ENCODE measurements around the gene TBKBP1. TPM values are rescaled to one million over a fixed set of nuclear protein-coding genes. Genes with fewer than 3 reads are reported as not detected.
A peak's percentile ranks its signal among the peaks of the same experiment; 100 is the strongest.

Gene TBKBP1
- total and polyA plus RNA-seq, 9 of the 15 experiments (the other 6 are each of a cell fraction or from before 2014, with no cell fraction given) = 0.03 to 15.6 (median 6.8) TPM

DNA sequence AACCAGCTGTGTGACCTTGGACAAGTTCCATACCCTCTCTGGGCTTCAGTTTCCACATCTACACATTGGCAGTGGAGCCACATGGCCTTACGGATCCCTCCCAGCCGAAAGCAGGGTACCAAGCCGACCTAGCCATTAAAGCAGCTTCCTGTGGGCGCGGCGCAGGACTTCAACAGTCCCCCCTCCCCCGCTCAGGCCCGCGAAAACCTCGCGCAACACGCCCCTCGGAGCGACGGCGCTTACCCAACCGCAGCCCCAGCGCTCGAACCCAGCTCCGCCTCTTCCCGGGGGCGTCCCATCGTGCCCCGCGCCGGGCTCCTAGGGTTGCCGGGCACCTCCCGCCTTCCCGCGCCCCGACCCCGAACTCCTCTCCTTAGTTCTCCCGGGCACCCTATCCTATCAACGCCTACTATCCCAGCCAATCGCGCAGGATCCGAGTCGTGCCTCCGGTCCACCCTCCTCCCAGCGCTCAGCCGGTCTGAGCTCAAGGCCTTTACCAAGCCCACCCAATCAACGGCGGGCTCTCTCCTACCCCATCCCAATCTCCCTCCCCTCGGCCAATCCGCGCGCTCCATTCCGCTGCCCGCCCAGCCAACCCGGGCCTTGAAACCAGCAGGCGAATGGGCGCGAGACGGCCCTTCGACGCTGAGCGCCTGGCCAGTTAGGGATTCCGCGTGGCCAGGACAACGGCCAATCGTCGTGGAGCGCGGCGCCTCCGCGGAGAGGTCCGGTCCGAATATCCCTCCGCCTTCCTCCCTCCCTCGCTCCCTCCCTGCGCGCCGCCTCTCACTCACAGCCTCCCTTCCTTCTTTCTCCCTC, 44.6 kb upstream of the TBKBP1 start, which contains the start of gene KPNB1 (continued):
- peak; percentile 98 for TF ChIP-seq ZFP36 (IDR thresholded peaks at IDR 0.05; ENCODE audit: low read depth, low read length, partially characterized antibody)
- TF ChIP-seq, protein P1, sequence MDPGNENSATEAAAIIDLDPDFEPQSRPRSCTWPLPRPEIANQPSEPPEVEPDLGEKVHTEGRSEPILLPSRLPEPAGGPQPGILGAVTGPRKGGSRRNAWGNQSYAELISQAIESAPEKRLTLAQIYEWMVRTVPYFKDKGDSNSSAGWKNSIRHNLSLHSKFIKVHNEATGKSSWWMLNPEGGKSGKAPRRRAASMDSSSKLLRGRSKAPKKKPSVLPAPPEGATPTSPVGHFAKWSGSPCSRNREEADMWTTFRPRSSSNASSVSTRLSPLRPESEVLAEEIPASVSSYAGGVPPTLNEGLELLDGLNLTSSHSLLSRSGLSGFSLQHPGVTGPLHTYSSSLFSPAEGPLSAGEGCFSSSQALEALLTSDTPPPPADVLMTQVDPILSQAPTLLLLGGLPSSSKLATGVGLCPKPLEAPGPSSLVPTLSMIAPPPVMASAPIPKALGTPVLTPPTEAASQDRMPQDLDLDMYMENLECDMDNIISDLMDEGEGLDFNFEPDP (CRISPR knock-in tag; IDR thresholded peaks at IDR 0.05) = no peak
- TF ChIP-seq ZBTB8A (IDR thresholded peaks at IDR 0.05; ENCODE audit: partially characterized antibody) = no peak
- no peak for TF ChIP-seq U2AF1 (optimal IDR thresholded peaks at IDR 0.05; ENCODE audit: low read depth, low read length)
- TF ChIP-seq, protein P2, sequence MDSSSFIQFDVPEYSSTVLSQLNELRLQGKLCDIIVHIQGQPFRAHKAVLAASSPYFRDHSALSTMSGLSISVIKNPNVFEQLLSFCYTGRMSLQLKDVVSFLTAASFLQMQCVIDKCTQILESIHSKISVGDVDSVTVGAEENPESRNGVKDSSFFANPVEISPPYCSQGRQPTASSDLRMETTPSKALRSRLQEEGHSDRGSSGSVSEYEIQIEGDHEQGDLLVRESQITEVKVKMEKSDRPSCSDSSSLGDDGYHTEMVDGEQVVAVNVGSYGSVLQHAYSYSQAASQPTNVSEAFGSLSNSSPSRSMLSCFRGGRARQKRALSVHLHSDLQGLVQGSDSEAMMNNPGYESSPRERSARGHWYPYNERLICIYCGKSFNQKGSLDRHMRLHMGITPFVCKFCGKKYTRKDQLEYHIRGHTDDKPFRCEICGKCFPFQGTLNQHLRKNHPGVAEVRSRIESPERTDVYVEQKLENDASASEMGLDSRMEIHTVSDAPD (CRISPR knock-in tag; IDR thresholded peaks at IDR 0.05) = no peak
- TF ChIP-seq CEBPB (tag; IDR thresholded peaks at IDR 0.05) = peak; percentile 85
- TF ChIP-seq BCL6 (CRISPR knock-in tag; IDR thresholded peaks at IDR 0.05) = no peak
- TF ChIP-seq ZNF57 (CRISPR knock-in tag; IDR thresholded peaks at IDR 0.05) = no peak
- no peak for TF ChIP-seq HSF4 (CRISPR knock-in tag; IDR thresholded peaks at IDR 0.05; ENCODE audit: borderline replicate concordance)
- TF ChIP-seq, protein P3, sequence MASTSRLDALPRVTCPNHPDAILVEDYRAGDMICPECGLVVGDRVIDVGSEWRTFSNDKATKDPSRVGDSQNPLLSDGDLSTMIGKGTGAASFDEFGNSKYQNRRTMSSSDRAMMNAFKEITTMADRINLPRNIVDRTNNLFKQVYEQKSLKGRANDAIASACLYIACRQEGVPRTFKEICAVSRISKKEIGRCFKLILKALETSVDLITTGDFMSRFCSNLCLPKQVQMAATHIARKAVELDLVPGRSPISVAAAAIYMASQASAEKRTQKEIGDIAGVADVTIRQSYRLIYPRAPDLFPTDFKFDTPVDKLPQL (IDR thresholded peaks at IDR 0.05; ENCODE audit: extremely low read depth, insufficient read length) = no peak
- no peak; the same call in 1 of the 2 replicates for TF ChIP-seq ZNF134 (CRISPR knock-in tag; conservative IDR thresholded peaks at IDR 0.05)
- TF ChIP-seq PHF20 (IDR thresholded peaks at IDR 0.05; ENCODE audit: partially characterized antibody) = peak; percentile 67
- TF ChIP-seq ZNF785 (CRISPR knock-in tag; IDR thresholded peaks at IDR 0.05) = no peak
- TF ChIP-seq, protein P4, sequence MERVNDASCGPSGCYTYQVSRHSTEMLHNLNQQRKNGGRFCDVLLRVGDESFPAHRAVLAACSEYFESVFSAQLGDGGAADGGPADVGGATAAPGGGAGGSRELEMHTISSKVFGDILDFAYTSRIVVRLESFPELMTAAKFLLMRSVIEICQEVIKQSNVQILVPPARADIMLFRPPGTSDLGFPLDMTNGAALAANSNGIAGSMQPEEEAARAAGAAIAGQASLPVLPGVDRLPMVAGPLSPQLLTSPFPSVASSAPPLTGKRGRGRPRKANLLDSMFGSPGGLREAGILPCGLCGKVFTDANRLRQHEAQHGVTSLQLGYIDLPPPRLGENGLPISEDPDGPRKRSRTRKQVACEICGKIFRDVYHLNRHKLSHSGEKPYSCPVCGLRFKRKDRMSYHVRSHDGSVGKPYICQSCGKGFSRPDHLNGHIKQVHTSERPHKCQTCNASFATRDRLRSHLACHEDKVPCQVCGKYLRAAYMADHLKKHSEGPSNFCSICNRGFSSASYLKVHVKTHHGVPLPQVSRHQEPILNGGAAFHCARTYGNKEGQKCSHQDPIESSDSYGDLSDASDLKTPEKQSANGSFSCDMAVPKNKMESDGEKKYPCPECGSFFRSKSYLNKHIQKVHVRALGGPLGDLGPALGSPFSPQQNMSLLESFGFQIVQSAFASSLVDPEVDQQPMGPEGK (CRISPR knock-in tag; IDR thresholded peaks at IDR 0.05; ENCODE audit: borderline replicate concordance) = no peak
- TF ChIP-seq U2AF2 (optimal IDR thresholded peaks at IDR 0.05; ENCODE audit: low read depth, low read length) = no peak
- no peak for TF ChIP-seq ZNF184 (CRISPR knock-in tag; IDR thresholded peaks at IDR 0.05)
- TF ChIP-seq NRF1 (conservative IDR thresholded peaks at IDR 0.05 in 1 of 2, IDR thresholded peaks at IDR 0.05 in 1 of 2) = peak; percentile 80 to 84
- TF ChIP-seq, protein P5, sequence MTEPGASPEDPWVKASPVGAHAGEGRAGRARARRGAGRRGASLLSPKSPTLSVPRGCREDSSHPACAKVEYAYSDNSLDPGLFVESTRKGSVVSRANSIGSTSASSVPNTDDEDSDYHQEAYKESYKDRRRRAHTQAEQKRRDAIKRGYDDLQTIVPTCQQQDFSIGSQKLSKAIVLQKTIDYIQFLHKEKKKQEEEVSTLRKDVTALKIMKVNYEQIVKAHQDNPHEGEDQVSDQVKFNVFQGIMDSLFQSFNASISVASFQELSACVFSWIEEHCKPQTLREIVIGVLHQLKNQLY (CRISPR knock-in tag; conservative IDR thresholded peaks at IDR 0.05) = no peak
- TF ChIP-seq CCAR2 (IDR thresholded peaks at IDR 0.05; ENCODE audit: low read depth, low read length) = no peak
- no peak for TF ChIP-seq RBBP5 (IDR thresholded peaks at IDR 0.05; ENCODE audit: borderline replicate concordance, insufficient read depth, low read length, poor library complexity, severe bottlenecking)
- peak; percentile 98 for TF ChIP-seq CBX1 (IDR thresholded peaks at IDR 0.05; ENCODE audit: low read depth)
- peak; percentile 64; the same call in 1 of the 2 replicates for TF ChIP-seq CBX5 (IDR thresholded peaks at IDR 0.05; ENCODE audit: borderline replicate concordance, low read depth)
